Adrenal gland (tissue), 12 donors: Measurements from ENCODE around the gene TTC33. TPM values are rescaled to one million over a fixed set of nuclear protein-coding genes. Genes with fewer than 3 reads are reported as not detected.
"Not testable (repeated sequence)": the region's sequence is repeated elsewhere in the genome, so short reads cannot be mapped to it uniquely, and the experiment has no call there.

Source experiments
- DNase-seq, 7 donors: peaks; one replicate each; pipeline ENCODE4 v3.0.0-alpha.2; 2019 to 2020
- H3K27ac ChIP-seq, 5 donors: fragments of 200-600 bp; sonication (generic) in 4 of 5; 1 replicate in 3 of 5; 2 replicates in 2 of 5; pipeline versions ENCODE4 v1.5.1 to v1.8.0; 2016 to 2020; ENCODE audit warnings: mild to moderate bottlenecking in 1 of 5
- H3K27me3 ChIP-seq: fragments of 200-600 bp; 2 replicates; pipeline ENCODE4 v1.8.0; 2021
- H3K36me3 ChIP-seq, 2 donors: fragments of 200-600 bp; replicated peaks in 1 of 2; 1 replicate in 1 of 2; 2 replicates in 1 of 2; pipeline versions ENCODE4 v1.5.1 to v1.8.0; 2018 to 2022
- H3K4me1 ChIP-seq, 2 donors: fragments of 200-600 bp; replicated peaks in 1 of 2; 1 replicate in 1 of 2; 2 replicates in 1 of 2; pipeline versions ENCODE4 v1.5.1 to v1.8.0; 2018 to 2021
- H3K4me3 ChIP-seq, 4 donors: fragments of 200-600 bp; sonication (generic) in 3 of 4; one replicate each; pipeline ENCODE4 v1.5.1; 2016 to 2018
- H3K9me3 ChIP-seq, 3 donors: fragments of 200-600 bp; sonication (generic) in 1 of 3; replicated peaks in 1 of 3; 1 replicate in 2 of 3; 2 replicates in 1 of 3; pipeline versions ENCODE4 v1.5.1 to v1.8.0; 2016 to 2021
- CTCF ChIP-seq, 6 experiments: fragments of 450-650 bp in 4 of 6; fragments of 200-600 bp in 2 of 6; sonication (generic) in 1 of 6; IDR thresholded peaks; 1 replicate in 5 of 6; 2 replicates in 1 of 6; pipeline versions ENCODE4 v1.5.1 to v1.8.0; 2016 to 2021; ENCODE audit warnings: antibody characterized with exemption in 6 of 6, mild to moderate bottlenecking in 2 of 6, moderate library complexity in 1 of 6
- POLR2A ChIP-seq, 2 donors: fragments of 450-650 bp; IDR thresholded peaks; one replicate each; pipeline ENCODE4 v1.6.1; 2017; ENCODE audit warnings: antibody characterized with exemption in 2 of 2, mild to moderate bottlenecking in 2 of 2, moderate library complexity in 1 of 2
- WGBS, 4 donors: extraction: QIAGEN DNeasy Blood & Tissue Kit in 2 of 4; methylation state at CpG; one replicate each; pipeline versions ENCODE4 v1.1.5 to v1.1.7; 2013 to 2017; 5-methylcytosine and 5-hydroxymethylcytosine counted together
- intact Hi-C, 2 donors: fragments of 100-400 bp; cut with DNase I; formaldehyde crosslinking; loops; one replicate each; pipeline versions ENCODE4 v1.14.1 to v1.15.0; 2022 to 2023
- polyA plus RNA-seq, 3 donors: library from polyadenylated mRNA; stranded (reverse); fragments of 200-250 nt in 2 of 3; fragments of 350-450 nt in 1 of 3; fragmentation: Illumina TruSeq in 1 of 3; extraction: RNeasy Lipid Tissue Mini Kit (QIAGEN cat#74804) in 1 of 3; gene quantifications; one replicate each; pipeline ENCODE4 v1.2.3, GENCODE V29; 2013 to 2014
- total RNA-seq, 9 donors: library from RNA; depleted of rRNA in 4 of 9; stranded (reverse); fragments of >200 nt in 4 of 9; fragments of 120-200 nt in 1 of 9; fragmentation: NEBNext Ultra II Directional in 1 of 9; extraction: Animal tissue kit (Norgen Biotek cat#: 25700) in 1 of 9; gene quantifications; one replicate each; pipeline versions ENCODE4 v1.1.0 to v1.2.4, GENCODE V29; 2013 to 2023
- donor health status: healthy with polysubstance abuse.
- donor health status: Bipolar disorder and iron deficiency.
- donor health status: DM: yes; HTN: yes; CAD: no.
- donor health status: DM: no; HTN: no; CAD: no.
- donor health status: DM: no; HTN: no; CAD: no.
- donor health status: DM: yes; HTN: yes; CAD: no.

Gene TTC33
- total and polyA plus RNA-seq, 12 donors, result 5.8 to 33.5 (median 15.3) TPM

GRCh38 chr5:40792691-40793090 lies 36.9 kb upstream of the TTC33 start:
- H3K27ac ChIP-seq, intact Hi-C loops, H3K4me3 ChIP-seq, H3K9me3 ChIP-seq, H3K27me3 ChIP-seq, H3K36me3 ChIP-seq, DNase-seq: not testable (repeated sequence)
- peaks cover 18 to 39% of the 10 kb centered on the region in 2 donors for H3K4me1 ChIP-seq
- 95 to 97% (median 96%) methylated on average over 10 of the region's 10 CpGs for WGBS, 4 donors

GRCh38 chr5:40791715-40792139 lies 36.0 kb upstream of the TTC33 start:
- DNase-seq, result peak in 1 of 7 donors; percentile 14
- no peak for TF ChIP-seq POLR2A (IDR thresholded peaks at IDR 0.05)
- no peak for TF ChIP-seq CTCF (IDR thresholded peaks at IDR 0.05)
- Histone ChIP-seq H3K4me3 (no peak overlapping the region), H3K4me1 (peaks cover 16 to 35% of the 10 kb centered on the region in 2 donors), H3K9me3 (no peaks in the 10 kb centered on the region), H3K36me3 (no peaks in the 10 kb centered on the region), H3K27ac (peak overlapping the region in 2 of 5 donors; percentile 13 to 20), H3K27me3 (no peaks in the 10 kb centered on the region)
- WGBS, 4 donors, result 43 to 58% (median 45%) methylated on average over 3 of the region's 3 CpGs
- intact Hi-C loops, result no loop called here

- Histone ChIP-seq H3K27ac (peak overlapping the region in 2 of 5 donors; percentile 13 to 20), H3K27me3 (no peaks in the 10 kb centered on the region), H3K9me3 (no peaks in the 10 kb centered on the region), H3K36me3 (no peaks in the 10 kb centered on the region), H3K4me3 (no peak overlapping the region), H3K4me1 (peaks cover 13 to 28% of the 10 kb centered on the region in 2 donors)
- intact Hi-C loops, result no loop called here
- DNase-seq, result no peak
- 43 to 54% (median 51%) methylated on average over 3 of the region's 3 CpGs for WGBS, 4 donors
- no peak for TF ChIP-seq POLR2A (IDR thresholded peaks at IDR 0.05)
- TF ChIP-seq CTCF (IDR thresholded peaks at IDR 0.05), result no peak
Observed at GRCh38 chr5:40790947-40791593, 35.3 kb upstream of the TTC33 start.

- not testable (repeated sequence) for H3K27me3 ChIP-seq
Observed at GRCh38 chr5:40788941-40789340, 33.2 kb upstream of the TTC33 start.

GRCh38 chr5:40787986-40788385 lies 32.2 kb upstream of the TTC33 start:
- WGBS, 4 donors, result 97 to 100% (median 98%) methylated on average over 1 of the region's 1 CpG
- DNase-seq, result no peak
- intact Hi-C loops, result no loop called here
- no peak for TF ChIP-seq POLR2A (IDR thresholded peaks at IDR 0.05)
- no peak for TF ChIP-seq CTCF (IDR thresholded peaks at IDR 0.05)
- Histone ChIP-seq H3K4me3 (no peak overlapping the region), H3K9me3 (no peaks in the 10 kb centered on the region), H3K36me3 (no peaks in the 10 kb centered on the region), H3K27me3 (no peaks in the 10 kb centered on the region), H3K4me1 (peaks cover 13 to 31% of the 10 kb centered on the region in 2 donors), H3K27ac (no peak overlapping the region)

More at GRCh38 chr5:40788941-40789340, 33.2 kb upstream of the TTC33 start:
- H3K27ac ChIP-seq, H3K9me3 ChIP-seq, H3K36me3 ChIP-seq, H3K4me3 ChIP-seq, intact Hi-C loops, DNase-seq: not testable (repeated sequence)
- 95 to 97% (median 96%) methylated on average over 5 of the region's 5 CpGs for WGBS, 4 donors
- peaks cover 13 to 22% of the 10 kb centered on the region in 2 donors for H3K4me1 ChIP-seq

GRCh38 chr5:40786664-40787063 lies 30.9 kb upstream of the TTC33 start:
- H3K9me3 ChIP-seq, H3K4me3 ChIP-seq, H3K27ac ChIP-seq, intact Hi-C loops, H3K27me3 ChIP-seq, H3K36me3 ChIP-seq, DNase-seq: not testable (repeated sequence)
- peaks cover 10 to 39% of the 10 kb centered on the region in 2 donors for H3K4me1 ChIP-seq
- 96 to 100% (median 98%) methylated on average over 3 of the region's 3 CpGs for WGBS, 4 donors
